GM12891 (cell line): Measurements from ENCODE around the gene CRYBA2.

ENCODE experiments used
- PAX5 ChIP-seq: IDR thresholded peaks from 2 replicates; pipeline ENCODE4 v1.6.1; 2011; ENCODE audit warnings: low read length, moderate library complexity, mild to moderate bottlenecking; ENCODE audit not compliant: insufficient read depth, severe bottlenecking
- POLR2A ChIP-seq: IDR thresholded peaks from 2 replicates; pipeline ENCODE4 v1.6.1; 2011; ENCODE audit warnings: low read depth, low read length, control low read depth
- POLR2AphosphoS5 ChIP-seq: IDR thresholded peaks from 2 replicates; pipeline ENCODE4 v1.6.1; 2011; ENCODE audit warnings: low read depth, low read length, control low read depth
- TAF1 ChIP-seq: IDR thresholded peaks from 2 replicates; pipeline ENCODE4 v1.6.1; 2011; ENCODE audit warnings: low read depth, low read length, control low read depth

- TF ChIP-seq POLR2A, result no peak
- TF ChIP-seq TAF1, result no peak
- TF ChIP-seq POLR2AphosphoS5, result no peak
- no peak for TF ChIP-seq PAX5
Observed at GRCh38 chr2:219001577-219002394, 8.6 kb upstream of the CRYBA2 start.
